NCI-H1417 (cell line): ENCODE measurements around the gene KSR1.
"Not testable (repeated sequence)": the region's sequence is repeated elsewhere in the genome, so short reads cannot be mapped to it uniquely, and the experiment has no call there.

Experiments used
- DNase-seq, 3 experiments: peaks; one replicate each; lab custom pipeline; 2025; lab: John Stamatoyannopoulos, UW

The KSR1 gene

DNA sequence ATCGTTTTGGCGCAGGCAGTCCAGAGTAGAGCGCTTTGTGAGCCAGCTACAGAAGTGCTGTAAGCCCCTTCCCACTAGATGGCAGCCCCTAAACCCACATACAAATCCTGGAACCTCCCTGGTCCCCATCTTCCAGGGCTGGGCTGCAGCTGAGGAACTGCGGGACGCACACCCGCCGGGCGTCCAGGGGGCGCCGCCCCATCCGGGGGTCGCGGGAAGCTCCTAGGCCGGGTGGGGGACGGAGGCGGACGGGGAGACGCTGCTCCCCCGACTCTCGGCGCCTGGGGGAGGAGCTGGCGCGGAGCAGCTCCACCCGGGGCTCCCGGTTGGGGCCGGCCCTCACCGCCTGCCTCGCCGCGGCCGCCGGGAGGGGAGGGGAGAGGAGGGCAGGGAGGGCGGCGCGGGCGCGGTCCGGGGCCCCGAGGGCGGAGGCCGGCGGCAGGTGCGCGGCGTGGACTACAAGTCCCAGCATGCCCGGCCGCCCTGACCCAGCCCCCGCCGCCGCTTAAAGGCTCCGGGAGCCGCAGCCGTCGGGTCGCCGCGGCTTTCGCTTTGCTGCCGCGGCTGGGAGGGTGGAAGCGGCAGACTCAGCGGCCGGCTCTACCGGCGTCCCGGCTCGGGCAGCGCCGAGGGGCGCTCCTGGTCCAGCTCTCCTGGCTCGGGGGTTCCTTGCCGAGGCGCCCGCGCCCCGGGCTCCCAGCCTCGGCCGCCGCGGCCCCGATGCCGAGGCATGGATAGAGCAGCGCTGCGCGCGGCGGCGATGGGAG lies at the start of gene KSR1:
TSS of gene KSR1 (plus strand) at position 535 of the 767 bp plus-strand sequence. CDS start at position 731, 196 bp downstream.
- DNase-seq, result peak; percentile 80 to 92 (median 91)

- DNase-seq, result no peak
Observed at GRCh38 chr17:27407916-27408864, 48.1 kb upstream of the KSR1 start.

DNA sequence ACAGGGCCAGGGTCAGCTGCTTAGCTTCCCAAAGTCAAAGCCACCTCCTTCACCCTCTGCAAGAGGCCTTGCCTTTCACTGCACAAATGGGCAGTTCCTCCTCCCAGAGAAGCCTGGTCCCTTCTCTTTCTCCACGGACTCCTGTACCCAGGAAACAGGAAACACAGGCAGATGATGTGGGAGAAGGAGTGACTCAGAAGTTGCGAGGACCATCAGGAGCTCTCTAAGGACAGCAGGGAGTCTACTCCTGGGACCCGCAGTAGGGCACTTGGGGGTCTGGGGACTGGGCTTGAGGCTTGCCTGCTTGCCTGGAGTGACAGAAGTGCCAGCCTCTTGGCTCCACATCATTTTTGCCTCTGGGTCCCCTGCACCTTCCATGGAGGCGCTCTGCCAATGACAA lies 47.4 kb upstream of the KSR1 start:
- no peak for DNase-seq

GRCh38 chr17:27412158-27412557 lies 44.1 kb upstream of the KSR1 start:
- DNase-seq, result not testable (repeated sequence)

- no peak for DNase-seq
Observed at GRCh38 chr17:27413315-27413714, 42.9 kb upstream of the KSR1 start.

GRCh38 chr17:27413792-27414191 lies 42.5 kb upstream of the KSR1 start:
- DNase-seq, result no peak

DNA sequence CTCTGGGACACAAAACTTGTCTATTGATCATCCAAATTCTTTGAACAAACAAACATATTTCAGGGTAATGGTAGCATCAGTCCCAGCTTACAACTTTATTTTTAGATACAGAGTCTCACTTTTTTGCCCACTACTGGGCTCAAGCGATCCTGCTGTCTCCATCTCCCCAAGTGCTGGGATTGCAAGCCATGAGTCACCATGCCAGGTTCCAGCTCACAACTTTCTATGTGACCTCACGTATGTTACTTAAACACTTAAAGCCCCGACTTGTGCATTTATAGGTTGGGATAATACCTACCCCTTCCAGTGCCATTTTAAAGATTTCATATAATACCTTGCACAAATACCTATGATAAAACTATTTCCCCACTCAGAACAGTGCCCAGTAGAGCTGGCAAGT lies 42.0 kb upstream of the KSR1 start:
- DNase-seq, result no peak

DNA sequence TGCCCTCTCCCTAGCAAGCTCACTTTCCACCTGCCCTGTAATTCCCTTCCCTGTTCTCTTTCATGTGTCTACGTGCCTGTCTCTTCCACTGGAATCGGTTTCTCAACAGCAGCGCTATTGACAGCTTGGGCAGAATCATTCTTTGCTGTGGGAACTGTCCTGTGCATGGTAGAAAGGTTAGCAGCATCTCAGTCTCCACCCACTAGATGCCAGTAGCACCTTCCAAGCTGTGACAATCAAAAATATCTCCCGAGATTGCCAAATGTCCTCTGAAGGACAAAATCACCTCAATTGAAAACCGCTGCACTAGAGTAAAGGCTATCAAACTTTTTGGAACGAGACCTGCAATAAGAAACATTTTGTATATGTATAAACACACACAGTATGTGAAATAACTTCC lies 41.6 kb upstream of the KSR1 start:
- peak in 1 of 3 experiments; percentile 6 for DNase-seq

- DNase-seq, result no peak
Observed at GRCh38 chr17:27415120-27415795, 41.0 kb upstream of the KSR1 start.

DNA sequence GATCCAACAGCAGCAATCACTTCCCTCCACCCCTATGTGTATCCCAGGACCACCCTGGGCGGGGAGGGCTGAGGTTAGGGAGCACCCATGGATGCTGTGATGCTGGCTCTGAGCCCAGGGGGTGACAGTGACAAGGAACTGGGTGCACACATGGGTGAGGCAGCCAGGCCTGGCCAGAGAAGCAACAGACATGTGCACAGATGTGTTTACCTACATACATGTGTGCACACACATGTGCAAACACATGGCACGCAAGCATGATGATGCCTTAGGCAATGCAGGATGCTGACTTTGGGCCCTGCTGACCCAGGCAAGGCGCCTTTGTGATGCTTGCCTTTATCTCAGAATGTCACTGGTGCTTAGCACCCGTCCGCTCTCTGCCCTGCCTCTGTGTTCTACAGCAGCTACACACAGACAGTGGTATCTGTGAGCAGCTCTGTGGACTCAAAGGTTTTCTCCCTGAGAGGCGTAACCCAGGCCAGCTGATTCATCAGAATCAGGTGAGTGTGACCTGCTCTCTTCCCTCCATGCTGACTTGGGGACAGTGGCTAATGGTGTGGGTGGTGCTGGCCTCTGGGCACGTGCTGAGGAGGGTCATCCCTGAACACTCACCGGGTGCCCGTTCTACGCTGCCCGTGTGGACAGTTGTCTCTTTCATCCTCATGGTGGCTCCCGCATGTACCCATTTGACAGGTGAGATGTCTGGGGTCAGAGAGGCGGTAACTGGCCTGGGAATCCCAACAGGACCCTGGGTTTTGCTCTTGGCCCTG lies 38.5 kb upstream of the KSR1 start:
- no peak for DNase-seq

GRCh38 chr17:27418366-27418615 lies 38.0 kb upstream of the KSR1 start:
- DNase-seq, result no peak

GRCh38 chr17:27419156-27419555 lies 37.1 kb upstream of the KSR1 start:
- no peak for DNase-seq

GRCh38 chr17:27420211-27420950 lies 35.9 kb upstream of the KSR1 start:
- no peak for DNase-seq

- no peak for DNase-seq
Observed at GRCh38 chr17:27421111-27421510, 35.1 kb upstream of the KSR1 start.

DNA sequence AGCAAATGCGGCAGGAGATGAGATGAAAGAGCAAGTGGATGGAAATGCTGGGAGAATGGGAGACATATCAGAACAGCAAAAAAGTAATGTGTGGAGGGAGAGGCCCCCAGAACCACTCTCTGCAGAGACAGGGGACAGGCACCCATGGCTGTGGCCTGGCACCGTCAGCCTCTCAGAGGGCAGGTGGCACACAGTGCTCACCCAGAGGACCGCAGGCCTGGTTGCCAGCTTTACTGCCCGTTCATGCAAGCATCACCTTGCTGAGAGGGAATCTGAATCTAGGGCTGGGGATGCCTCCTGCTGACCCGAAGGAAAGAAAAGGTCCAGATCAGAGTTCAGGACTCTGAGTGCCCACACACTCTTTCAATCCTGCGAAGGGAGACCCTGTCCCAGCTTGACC lies 34.6 kb upstream of the KSR1 start:
- DNase-seq, result not testable (repeated sequence)

DNA sequence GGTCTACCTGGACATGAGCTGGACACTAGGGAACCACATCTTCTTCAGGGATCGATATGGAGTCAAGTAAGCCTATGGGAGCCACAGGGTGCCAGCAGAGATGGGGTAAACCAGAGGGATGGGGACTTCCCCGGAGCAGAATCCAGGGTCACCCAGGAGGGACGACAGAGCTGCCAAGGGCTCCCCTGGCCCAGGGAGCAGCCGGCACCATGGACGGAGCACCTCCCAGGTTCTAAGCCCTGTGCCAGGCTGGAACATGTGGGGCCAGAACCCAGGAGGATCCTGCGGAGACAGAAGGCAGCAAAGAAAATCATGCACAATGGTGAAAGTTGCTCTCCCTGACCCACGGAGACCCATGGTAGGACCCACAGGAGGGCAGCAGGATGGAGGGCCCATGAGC lies 33.6 kb upstream of the KSR1 start:
- no peak for DNase-seq

DNA sequence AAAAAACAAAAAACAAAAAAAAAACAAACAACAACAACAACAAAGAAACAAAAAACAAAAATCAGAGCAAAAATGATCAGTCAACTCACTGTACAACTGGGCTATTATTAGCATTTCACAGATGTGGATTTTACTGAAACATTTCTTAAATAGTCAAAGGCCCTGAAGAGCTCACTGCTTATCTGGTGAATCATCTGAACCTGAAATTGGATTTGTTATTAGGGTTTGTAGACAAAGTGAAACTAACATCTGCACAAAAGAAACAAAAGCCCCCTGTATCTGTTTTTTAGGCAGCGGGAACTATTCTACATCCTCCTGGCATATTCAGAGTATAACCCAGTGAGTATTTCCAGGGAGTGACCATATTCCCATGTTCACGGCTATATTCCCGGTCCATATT lies 32.6 kb upstream of the KSR1 start:
- DNase-seq, result no peak

- no peak for DNase-seq
Observed at GRCh38 chr17:27424516-27424915, 31.7 kb upstream of the KSR1 start.

GRCh38 chr17:27424941-27425340 lies 31.3 kb upstream of the KSR1 start:
- DNase-seq, result no peak

GRCh38 chr17:27425571-27425970 lies 30.7 kb upstream of the KSR1 start:
- DNase-seq, result not testable (repeated sequence)

DNA sequence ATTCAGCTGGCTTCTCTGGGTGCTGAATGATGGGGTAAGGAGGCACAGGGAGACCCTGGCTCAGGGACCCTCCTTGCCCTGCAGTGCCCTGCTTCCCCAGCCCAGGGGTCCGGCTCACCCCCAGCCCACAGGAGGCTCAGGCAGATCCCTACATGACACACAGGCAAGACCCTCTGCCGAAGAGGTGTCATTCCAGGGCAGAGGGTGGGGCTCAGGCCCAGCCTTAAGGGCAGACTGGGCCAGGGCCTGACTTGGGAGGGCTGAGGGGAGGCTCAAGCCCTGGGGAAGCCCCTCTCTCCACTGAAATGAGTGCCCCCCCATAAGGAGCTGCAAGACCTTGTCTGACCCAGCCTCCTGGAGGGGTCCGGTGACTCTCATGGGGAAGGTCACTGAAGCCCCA lies 30.3 kb upstream of the KSR1 start:
- no peak for DNase-seq
